Thyroid gland (tissue), 4 donors: ENCODE results near the gene FLOT1. TPM values are rescaled to one million over a fixed set of nuclear protein-coding genes. Genes with fewer than 3 reads are reported as not detected.

ENCODE experiments used
- DNase-seq, 2 donors: peaks; one replicate each; pipeline ENCODE4 v3.0.0-alpha.2; 2019
- H3K27ac ChIP-seq, 3 donors: fragments of 200-600 bp; sonication (generic); 1 replicate in 2 of 3; 2 replicates in 1 of 3; pipeline ENCODE4 v1.5.1; 2016 to 2019; ENCODE audit warnings: mild to moderate bottlenecking in 1 of 3, moderate library complexity in 1 of 3
- H3K27me3 ChIP-seq: fragments of 200-600 bp; sonication (generic); one replicate; pipeline ENCODE4 v1.5.1; 2019
- H3K36me3 ChIP-seq, 2 donors: fragments of 200-600 bp; sonication (generic); one replicate each; pipeline ENCODE4 v1.5.1; 2016 to 2019
- H3K4me1 ChIP-seq, 2 donors: fragments of 200-600 bp; sonication (generic); one replicate each; pipeline ENCODE4 v1.5.1; 2017 to 2019
- H3K4me3 ChIP-seq, 3 donors: fragments of 200-600 bp; sonication (generic); replicated peaks in 1 of 3; 1 replicate in 2 of 3; 2 replicates in 1 of 3; pipeline ENCODE4 v1.5.1; 2016; ENCODE audit warnings: mild to moderate bottlenecking in 1 of 3
- H3K9me3 ChIP-seq: fragments of 200-600 bp; sonication (generic); one replicate; pipeline ENCODE4 v1.5.1; 2017
- CTCF ChIP-seq, 6 experiments: fragments of 200-600 bp in 3 of 6; fragments of 450-650 bp in 3 of 6; sonication (generic) in 3 of 6; IDR thresholded peaks; one replicate each; pipeline ENCODE4 v1.5.1; 2016 to 2019; ENCODE audit warnings: antibody characterized with exemption in 6 of 6, mild to moderate bottlenecking in 2 of 6, inconsistent platforms in 1 of 6, moderate library complexity in 1 of 6
- POLR2A ChIP-seq, 2 donors: fragments of 450-650 bp; IDR thresholded peaks; one replicate each; pipeline ENCODE4 v1.6.1; 2017; ENCODE audit warnings: antibody characterized with exemption in 2 of 2, mild to moderate bottlenecking in 2 of 2, moderate library complexity in 1 of 2
- WGBS, 2 donors: methylation state at CpG; one replicate each; pipeline ENCODE4 v1.1.5; 2017; 5-methylcytosine and 5-hydroxymethylcytosine counted together
- intact Hi-C: fragments of 100-400 bp; cut with DNase I; formaldehyde crosslinking; loops from one replicate; pipeline ENCODE4 v1.15.1; 2023
- total RNA-seq, 4 donors: library from RNA; depleted of rRNA; stranded (reverse); fragments of >200 nt; gene quantifications; one replicate each; pipeline ENCODE4 v1.2.3, GENCODE V29; 2016

The FLOT1 gene
- total RNA-seq, 4 donors from 2014 or later: 134 to 160 (median 144) TPM

GRCh38 chr6:30705620-30706019 lies 36.9 kb downstream of the FLOT1 start:
- Histone ChIP-seq H3K36me3 (peaks cover 17 to 35% of the 10 kb centered on the region in 2 donors), H3K9me3 (no peaks in the 10 kb centered on the region), H3K4me1 (no peaks in the 10 kb centered on the region), H3K27me3 (no peaks in the 10 kb centered on the region), H3K4me3 (no peak overlapping the region), H3K27ac (no peak overlapping the region)
- TF ChIP-seq CTCF (IDR thresholded peaks at IDR 0.05) (no peak), POLR2A (IDR thresholded peaks at IDR 0.05) (no peak)
- WGBS, 2 donors: 93 to 94% methylated on average over 4 of the region's 4 CpGs
- intact Hi-C loops: no loop called here
- DNase-seq: no peak

GRCh38 chr6:30703821-30704220 lies 38.7 kb downstream of the FLOT1 start:
- Histone ChIP-seq H3K4me1 (no peaks in the 10 kb centered on the region), H3K9me3 (no peaks in the 10 kb centered on the region), H3K27ac (no peak overlapping the region), H3K27me3 (no peaks in the 10 kb centered on the region), H3K36me3 (peaks cover 17 to 32% of the 10 kb centered on the region in 2 donors), H3K4me3 (no peak overlapping the region)
- intact Hi-C loops: no loop called here
- no peak for DNase-seq
- WGBS, 2 donors: 98 to 99% methylated on average over 4 of the region's 4 CpGs
- no peak for TF ChIP-seq CTCF (IDR thresholded peaks at IDR 0.05)
- no peak for TF ChIP-seq POLR2A (IDR thresholded peaks at IDR 0.05)

GRCh38 chr6:30703011-30703410 lies 39.5 kb downstream of the FLOT1 start:
- DNase-seq: no peak
- intact Hi-C loops: no loop called here
- Histone ChIP-seq H3K9me3 (no peaks in the 10 kb centered on the region), H3K27me3 (no peaks in the 10 kb centered on the region), H3K4me3 (no peak overlapping the region), H3K36me3 (peaks cover 17 to 31% of the 10 kb centered on the region in 2 donors), H3K4me1 (no peaks in the 10 kb centered on the region), H3K27ac (no peak overlapping the region)
- no peak for TF ChIP-seq POLR2A (IDR thresholded peaks at IDR 0.05)
- TF ChIP-seq CTCF (IDR thresholded peaks at IDR 0.05): no peak
- WGBS, 2 donors: 94 to 96% methylated on average over 5 to 10 of the region's 10 CpGs

GRCh38 chr6:30700340-30700739 lies 42.1 kb downstream of the FLOT1 start:
- H3K27ac ChIP-seq: no peak overlapping the region
- DNase-seq: no peak
- TF ChIP-seq CTCF (IDR thresholded peaks at IDR 0.05): no peak
- TF ChIP-seq POLR2A (IDR thresholded peaks at IDR 0.05): no peak
- peaks cover 17 to 20% of the 10 kb centered on the region in 2 donors for H3K36me3 ChIP-seq
- 62 to 64% methylated on average over 4 of the region's 4 CpGs for WGBS, 2 donors
- intact Hi-C loops: no loop called here
- no peaks in the 10 kb centered on the region for H3K9me3 ChIP-seq
- peaks cover 7 to 11% of the 10 kb centered on the region in 2 donors for H3K4me1 ChIP-seq
- H3K27me3 ChIP-seq: no peaks in the 10 kb centered on the region
- H3K4me3 ChIP-seq: no peak overlapping the region

- TF ChIP-seq POLR2A (IDR thresholded peaks at IDR 0.05) (no peak), CTCF (IDR thresholded peaks at IDR 0.05) (no peak)
- H3K27ac ChIP-seq: peak overlapping the region; percentile 75 to 97 (median 82)
- intact Hi-C loops: no loop called here
Measured at GRCh38 chr6:30696432-30696831, 46.1 kb downstream of the FLOT1 start.

More at GRCh38 chr6:30696432-30696831, 46.1 kb downstream of the FLOT1 start:
- H3K4me1 ChIP-seq: peaks cover 18 to 22% of the 10 kb centered on the region in 2 donors
- DNase-seq: no peak
- no peak overlapping the region for H3K4me3 ChIP-seq
- 69 to 81% methylated on average over 5 of the region's 5 CpGs for WGBS, 2 donors
- H3K27me3 ChIP-seq: no peaks in the 10 kb centered on the region
- peaks cover 3 to 5% of the 10 kb centered on the region in 2 donors for H3K36me3 ChIP-seq
- no peaks in the 10 kb centered on the region for H3K9me3 ChIP-seq
